ACHN (cell line): ENCODE results near the gene CLSTN3.
A peak's percentile ranks its signal among the peaks of the same experiment; 100 is the strongest.

Experiments
- DNase-seq: peaks from one replicate; pipeline ENCODE4 v3.0.0-alpha.2; 2015
- in situ Hi-C: cut with HindIII; loops from 2 replicates; pipeline ENCODE4 v1.10.0; 2017; ENCODE audit warnings: low sequenced_read_pairs, low pct_ligation_motif_present, low pct_unique_long_range_greater_than_20kb

The CLSTN3 gene

DNA sequence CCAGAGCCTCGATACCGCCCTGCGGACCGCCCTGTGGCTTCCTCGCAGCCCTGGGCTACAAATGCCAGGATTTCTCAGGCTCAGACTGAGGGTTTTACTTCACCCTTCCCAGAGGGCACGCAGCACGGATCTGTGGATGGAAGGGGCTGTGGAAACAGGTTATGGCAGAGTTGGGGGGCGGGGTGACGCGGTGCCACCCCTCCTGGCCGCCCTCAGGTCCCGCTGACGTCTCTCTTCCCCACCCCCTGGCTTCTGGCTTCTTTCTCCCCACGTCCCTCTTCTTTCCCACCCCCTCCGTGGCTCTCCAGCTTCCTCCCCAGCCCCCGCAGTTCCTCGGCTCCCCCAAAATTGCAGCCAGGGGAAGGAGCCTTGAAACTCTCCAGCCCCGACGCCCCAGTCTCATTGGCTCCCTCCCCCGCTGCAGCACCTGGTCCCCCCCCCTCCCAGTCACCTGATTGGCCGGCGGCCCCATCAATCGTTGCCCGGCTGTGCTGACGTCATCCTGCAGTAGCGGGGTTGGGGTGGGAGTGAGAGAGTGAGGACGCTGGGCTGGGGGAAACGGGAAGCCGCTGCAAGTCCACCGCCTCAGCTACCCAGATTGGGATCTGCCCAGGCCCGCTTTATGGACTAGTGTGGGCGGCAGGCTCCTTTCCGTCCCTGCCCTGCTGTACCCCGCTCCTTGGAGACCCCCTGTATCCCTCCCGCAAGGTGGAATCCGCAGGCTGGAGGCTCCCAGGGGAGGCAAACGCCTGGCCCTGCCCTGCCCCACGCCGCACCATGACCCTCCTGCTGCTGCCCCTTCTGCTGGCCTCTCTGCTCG is at the start of gene CLSTN3:
TSS of gene CLSTN3 (plus strand) at position 500 of the 820 bp plus-strand sequence. CDS start at position 778, 278 bp downstream.
- in situ Hi-C loops: no loop called here
- DNase-seq: peak; percentile 85

DNA sequence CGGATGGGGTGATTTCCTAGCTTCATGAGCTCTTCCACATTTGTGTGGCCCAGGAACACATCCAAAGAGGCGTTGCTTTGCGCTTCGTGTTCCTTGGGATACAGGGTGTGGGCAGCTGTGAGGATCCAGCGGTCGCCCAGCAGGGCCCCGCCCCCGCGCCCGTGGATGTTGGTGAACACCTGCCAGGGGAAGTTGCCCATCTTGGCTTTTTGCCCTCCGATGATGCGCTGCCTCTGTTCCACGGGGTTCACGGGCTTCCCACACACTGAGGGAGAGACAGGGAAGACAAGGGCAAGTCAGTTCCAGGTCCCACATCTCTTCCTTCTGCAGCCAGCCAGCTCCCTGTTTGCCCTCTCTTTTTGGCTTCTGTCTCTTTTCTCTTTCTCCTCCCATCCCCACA is 49.1 kb upstream of the CLSTN3 start:
- DNase-seq: no peak
- in situ Hi-C loops: no loop called here

DNA sequence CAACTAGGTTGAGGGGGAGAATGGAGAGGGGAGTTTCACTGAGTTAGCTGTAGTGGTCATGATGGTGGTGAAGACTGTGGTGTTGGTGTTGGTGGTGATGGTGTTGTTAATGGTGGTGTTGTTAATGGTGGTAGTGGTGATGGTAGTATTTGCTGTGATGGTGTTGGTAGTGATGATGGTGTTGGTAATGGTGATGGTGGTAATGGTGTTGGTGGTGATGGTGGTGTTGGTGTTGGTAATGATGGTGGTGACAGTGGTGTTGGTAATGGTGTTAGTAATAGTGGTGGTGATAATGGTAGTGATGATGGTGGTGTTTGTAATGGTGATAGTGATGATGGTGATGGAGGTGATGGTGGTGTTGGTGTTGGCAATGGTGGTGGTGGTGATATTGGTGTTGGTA is 47.0 kb upstream of the CLSTN3 start:
- DNase-seq: no peak
- in situ Hi-C loops: no loop called here

- in situ Hi-C loops: no loop called here
- no peak for DNase-seq
Observed at GRCh38 chr12:7089196-7089871, 40.8 kb upstream of the CLSTN3 start.

DNA sequence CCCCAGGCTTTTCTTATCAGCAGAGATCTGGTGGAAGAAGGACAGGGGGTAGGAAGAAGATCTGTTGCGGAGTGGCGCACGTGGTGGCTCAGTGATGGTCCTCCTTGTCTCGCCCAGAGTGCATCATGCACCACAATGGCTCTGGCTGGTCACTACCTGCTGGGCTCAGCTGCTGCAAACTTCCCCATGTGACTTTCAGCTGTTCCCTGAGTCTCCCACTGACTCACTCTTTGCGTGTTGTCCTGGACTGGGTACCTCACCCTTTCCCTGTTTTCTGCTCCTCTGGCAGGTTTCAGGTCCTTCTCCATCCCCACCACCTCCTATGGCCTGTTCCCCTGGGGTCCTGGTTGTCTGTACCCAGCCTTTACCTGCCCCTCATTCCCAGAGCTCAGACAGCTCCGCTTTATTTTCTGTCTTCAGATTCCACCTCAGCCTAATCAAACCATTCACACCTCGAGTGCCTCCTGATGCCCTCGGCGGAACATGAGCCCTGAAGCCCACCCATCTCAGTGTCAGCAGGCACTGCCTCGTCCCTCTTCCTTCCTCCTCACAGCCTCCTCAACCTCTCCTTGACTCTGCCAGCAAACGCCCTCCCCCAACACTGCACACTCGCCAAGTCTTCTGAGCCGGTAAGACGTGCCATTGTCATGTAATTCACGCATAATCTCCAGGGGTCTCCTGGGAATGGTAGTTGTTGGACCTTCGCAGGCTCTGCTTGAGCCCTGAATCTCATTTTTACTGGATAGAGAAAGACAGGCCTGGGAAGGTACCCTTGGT is 39.8 kb upstream of the CLSTN3 start:
- in situ Hi-C loops: no loop called here
- DNase-seq: no peak

DNA sequence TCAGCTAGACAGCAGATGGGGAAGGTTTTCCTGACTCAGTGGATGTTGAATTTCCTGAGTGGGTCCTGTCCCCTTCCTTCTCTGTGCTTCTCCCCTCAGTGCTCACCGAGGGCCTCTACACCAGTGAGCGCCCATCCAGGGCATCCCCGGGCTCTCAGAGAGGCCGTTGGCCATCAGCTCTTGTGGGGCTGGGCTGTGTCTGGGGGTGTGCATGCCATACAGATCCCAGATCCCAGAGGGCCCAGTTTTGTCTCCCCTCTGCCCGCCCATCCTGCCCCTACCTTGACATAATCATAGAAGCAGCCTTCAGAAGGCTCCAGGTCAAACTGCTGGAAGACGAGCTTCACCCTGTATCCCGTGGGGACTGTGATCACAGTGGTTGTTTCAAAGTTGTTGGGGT is 39.0 kb upstream of the CLSTN3 start:
- in situ Hi-C loops: no loop called here

GRCh38 chr12:7091660-7092228 is 38.4 kb upstream of the CLSTN3 start:
- no peak for DNase-seq
- in situ Hi-C loops: no loop called here

More for the DNA sequence above, 39.0 kb upstream of the CLSTN3 start:
- no peak for DNase-seq

- DNase-seq: peak; percentile 70
- in situ Hi-C loops: no loop called here
Observed at GRCh38 chr12:7092229-7092985, 37.8 kb upstream of the CLSTN3 start, which contains the start of gene C1R. Gene C1R (minus strand): TSS chr12:7092445. CDS start chr12:7092388, 57 bp downstream.

DNA sequence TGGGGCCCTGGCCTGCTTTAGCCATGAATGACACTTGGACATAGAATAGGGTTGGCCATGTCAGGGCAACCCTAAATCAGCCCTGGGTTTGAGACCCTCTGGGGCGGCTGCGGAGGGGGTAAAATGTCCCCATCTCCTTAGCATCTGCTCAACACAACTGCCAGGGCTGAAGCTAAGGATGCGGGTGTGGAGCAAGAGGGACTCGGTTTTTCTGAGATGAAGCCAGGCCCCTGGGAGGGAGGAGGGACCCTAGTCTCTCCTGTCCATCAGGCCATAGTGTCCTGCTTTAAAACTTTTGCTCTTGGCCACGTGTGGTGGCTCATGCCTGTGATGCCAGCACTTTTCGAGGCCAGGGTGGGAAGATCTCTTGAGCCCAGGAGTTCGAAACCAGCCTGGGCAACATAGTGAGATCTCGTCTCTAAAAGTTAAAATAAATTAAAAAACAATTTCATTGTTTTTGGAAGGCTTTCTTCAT is 37.1 kb upstream of the CLSTN3 start:
- in situ Hi-C loops: no loop called here
- DNase-seq: no peak

- DNase-seq: no peak
- in situ Hi-C loops: no loop called here
Observed at GRCh38 chr12:7093486-7093885, 36.7 kb upstream of the CLSTN3 start.

GRCh38 chr12:7093892-7094291 is 36.3 kb upstream of the CLSTN3 start:
- in situ Hi-C loops: no loop called here
- DNase-seq: no peak

DNA sequence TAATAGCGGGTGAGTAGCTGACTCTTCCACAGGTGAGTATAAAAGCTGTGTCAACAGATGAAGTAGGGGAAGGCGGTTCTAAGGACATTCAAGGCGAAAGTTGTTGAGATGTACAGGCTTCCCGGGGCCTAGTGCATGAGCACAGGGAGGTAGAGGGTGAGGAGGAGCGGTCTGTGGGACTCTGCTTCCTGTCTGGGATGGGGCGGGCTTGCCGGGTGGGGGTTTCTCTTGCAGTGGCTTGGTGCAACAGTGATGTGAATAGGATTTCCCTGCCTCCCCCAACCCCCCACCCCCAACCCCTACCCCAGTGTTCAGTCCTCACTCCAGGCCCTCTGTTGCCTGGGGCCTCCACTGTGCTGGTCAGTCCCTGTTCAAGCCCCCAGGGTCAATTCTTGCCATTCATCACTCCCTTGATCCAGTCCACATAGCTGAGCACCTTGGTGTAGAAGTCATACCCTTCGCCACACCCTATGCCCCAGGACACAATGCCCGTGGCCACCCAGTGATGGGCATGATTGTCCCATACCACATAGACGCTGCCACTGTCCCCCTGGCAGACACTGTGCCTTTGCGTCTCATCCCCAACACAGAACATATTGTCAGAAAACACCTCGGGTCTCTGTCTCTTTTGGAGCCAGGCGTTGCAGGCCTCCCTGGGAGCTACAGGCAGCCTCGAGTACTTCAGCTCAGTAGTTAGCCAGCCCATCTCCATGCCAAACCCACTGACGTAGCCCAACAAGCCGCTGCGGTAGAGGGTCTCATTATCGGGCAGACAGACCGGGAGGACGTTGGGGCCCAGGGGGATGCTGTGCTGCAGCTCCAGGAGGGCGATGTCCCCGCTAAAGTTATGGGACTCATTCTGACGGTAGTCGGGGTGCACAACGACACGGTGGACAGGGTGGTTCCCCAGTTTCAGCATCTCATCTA is 33.9 kb upstream of the CLSTN3 start:
- in situ Hi-C loops: no loop called here
- DNase-seq: no peak

GRCh38 chr12:7096979-7097378 is 33.2 kb upstream of the CLSTN3 start:
- no peak for DNase-seq
- in situ Hi-C loops: no loop called here

DNA sequence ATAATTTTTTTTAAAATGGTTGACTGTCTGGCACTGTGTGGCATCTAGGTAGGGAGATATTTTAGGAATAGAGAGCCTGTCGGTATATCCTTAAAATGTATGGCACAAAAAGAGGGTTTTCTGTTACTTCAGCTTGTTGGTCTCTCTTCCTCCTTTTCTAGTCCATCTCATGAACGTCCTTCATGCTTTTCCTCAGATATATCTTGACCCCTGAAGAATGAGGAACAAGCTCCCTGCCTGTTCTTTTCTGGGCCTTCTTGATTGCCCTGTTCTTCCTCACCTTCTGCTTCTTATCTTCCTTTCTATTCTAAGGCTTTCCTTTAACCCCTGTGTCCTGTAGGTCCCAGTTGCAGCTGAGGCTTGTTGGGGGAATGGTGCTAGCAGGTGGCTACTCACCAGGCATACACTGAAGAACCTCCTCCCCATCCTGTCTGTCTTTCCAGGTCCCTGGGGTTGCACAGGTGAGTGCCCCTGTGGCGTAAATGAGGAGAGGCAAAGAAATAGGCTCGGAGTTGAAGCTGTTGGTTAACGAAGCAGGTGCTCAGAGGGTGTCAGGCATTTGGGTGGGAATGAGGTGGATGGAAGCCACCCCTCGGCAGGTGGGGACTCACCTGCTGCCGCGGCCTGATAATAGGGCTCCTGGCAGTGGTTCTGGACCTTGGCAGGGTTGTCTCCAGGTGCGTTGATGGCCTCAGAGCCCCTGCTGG is 30.7 kb upstream of the CLSTN3 start:
- in situ Hi-C loops: no loop called here
- no peak for DNase-seq

DNA sequence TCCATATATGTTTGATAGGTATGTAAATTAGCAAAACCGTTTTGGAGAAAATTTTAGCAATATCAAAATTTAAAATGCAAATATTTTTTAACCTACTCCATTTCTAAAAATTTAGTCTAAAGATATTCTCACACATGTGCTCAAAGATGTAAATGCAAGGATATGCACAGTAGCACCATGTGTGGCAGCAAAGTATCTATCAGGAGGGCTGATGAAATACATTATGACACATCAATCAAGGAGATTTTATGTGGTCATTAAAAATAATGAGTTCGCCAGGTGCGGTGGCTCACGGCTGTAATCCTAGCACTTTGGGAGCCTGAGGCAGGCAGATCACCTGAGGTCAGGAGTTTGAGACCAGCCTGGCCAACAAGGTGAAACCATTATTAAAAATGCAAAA is 29.9 kb upstream of the CLSTN3 start:
- in situ Hi-C loops: no loop called here
- no peak for DNase-seq

DNA sequence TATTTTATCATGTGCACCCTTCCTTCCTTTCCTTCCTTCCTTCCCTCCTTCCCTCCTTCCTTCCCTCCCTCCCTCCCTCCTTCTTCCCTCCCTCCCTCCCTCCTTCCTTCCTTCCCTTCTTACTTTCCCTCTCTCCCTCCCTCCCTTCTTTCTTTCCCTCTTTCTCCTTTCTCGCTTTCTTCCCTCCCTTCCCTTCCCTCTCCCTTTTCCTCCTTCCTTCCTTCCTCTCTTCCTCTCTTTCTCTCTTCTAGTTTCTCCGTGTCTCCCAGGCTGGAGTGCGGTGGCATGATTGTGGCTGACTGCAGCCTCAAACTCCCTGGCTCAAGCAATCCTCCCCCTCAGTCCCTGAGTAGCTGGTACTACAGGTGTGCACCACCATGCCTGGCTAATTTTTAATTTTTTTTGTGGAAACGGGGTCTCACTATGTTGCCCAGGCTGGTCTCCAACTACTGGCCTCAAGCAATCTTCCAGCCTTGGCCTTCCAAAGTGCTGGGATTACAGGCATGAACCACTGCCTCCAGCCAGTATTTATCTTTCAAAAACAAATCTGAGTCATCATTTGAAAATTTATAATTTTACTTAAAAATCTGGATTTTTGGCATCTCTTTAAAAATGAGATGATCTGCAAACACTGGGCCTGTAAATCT is 29.0 kb upstream of the CLSTN3 start:
- in situ Hi-C loops: no loop called here
- DNase-seq: no peak
